GM18870 (cell line): ENCODE measurements around the gene OR5M3.

Experiments used
- ATAC-seq: cut with Tn5 transposase; IDR thresholded peaks from one replicate; pipeline ENCODE4 v1.9.1; 2021; ENCODE audit warnings: moderate library complexity; ENCODE audit not compliant: unreplicated experiment

The OR5M3 gene

DNA sequence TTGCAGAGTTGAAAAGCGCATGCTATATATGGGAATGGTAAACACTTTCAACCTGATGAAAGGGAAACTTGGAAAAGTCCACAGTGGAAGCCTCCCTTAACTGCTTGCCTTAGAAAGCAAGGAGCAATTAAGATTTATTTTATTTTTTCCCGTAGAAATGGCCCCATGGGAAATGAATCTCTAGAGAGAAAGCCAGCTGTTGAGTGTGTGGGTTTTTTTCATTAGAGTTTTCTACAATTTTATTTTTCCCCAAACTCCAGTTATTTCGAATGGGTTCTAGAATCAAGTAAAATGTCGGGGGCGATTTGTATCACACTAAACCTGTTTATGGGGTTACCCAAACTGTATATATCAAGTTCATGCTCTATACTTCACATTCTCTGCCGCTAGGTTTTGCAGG is at the start of gene OR5M3:
TSS of gene OR5M3 (minus strand) at position 101 of the 400 bp plus-strand sequence. CDS start 2,855 bp downstream, outside the sequence.
- no peak for ATAC-seq

DNA sequence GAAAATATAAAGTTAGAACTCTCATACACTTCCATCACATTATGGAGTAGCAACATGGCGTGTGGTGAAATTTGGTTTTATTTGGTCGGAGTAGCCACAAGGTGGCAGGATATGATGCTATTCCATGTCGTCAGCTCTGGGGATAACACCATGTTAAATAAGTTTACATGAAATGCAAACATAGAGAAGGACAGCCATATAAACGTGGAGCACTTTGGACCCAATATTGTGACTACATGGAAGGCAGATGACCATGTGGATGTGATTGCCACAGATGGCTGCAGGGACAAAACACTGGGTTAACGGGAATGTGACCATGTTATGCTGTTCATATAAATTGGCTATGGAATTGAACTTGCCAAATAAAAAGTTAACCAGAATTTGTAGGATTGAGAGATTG is 48.9 kb upstream of the OR5M3 start:
- ATAC-seq = no peak

GRCh38 chr11:56513280-56513679 is 40.1 kb upstream of the OR5M3 start:
- no peak for ATAC-seq

DNA sequence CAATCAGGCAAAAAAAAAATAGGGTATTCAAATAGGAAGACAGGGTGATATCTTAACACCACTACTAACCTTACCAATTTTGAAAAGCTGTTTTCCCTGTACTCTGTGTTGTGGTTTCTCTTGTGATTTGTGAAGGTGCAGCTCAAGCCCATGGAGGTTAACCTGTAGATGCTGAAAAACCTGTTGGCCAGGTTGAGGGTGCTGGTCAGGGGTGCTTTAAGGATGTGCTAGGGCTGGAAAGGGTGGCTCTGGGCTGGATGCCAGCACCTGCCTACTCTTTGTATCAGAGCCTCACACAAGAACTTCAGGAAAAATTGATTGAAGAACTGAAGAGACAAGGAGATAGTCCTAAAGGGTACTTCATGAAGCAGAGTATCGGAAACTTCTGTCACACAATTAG is 36.3 kb upstream of the OR5M3 start:
- no peak for ATAC-seq

GRCh38 chr11:56497010-56497409 is 23.9 kb upstream of the OR5M3 start:
- ATAC-seq = no peak

DNA sequence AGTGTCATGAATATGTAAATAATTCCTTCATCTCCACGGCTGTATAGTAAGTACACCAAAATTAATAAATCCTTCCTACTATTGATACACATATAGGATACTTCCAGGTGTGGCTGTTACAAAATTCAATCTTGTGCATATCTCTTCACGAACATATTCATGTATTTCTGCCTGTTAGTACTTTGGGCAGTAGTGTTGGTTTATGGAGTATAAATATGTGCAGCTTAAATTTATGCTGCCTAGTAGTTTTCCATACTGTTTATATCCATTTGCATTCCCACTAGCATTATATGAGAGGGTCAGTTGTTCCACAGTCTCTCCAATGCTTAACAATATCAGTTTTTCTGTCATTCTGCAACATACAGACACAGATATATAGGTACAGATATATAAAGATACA is 22.0 kb upstream of the OR5M3 start:
- no peak for ATAC-seq

- no peak for ATAC-seq
These were observed 18.1 kb upstream of the OR5M3 start, which contains the start of gene OR5M8 for GRCh38 chr11:56491270-56491669. Gene OR5M8 (minus strand): TSS chr11:56491370. CDS start chr11:56491370, 0 bp downstream.

- ATAC-seq = no peak
These were observed 13.6 kb upstream of the OR5M3 start for GRCh38 chr11:56486801-56487200.

DNA sequence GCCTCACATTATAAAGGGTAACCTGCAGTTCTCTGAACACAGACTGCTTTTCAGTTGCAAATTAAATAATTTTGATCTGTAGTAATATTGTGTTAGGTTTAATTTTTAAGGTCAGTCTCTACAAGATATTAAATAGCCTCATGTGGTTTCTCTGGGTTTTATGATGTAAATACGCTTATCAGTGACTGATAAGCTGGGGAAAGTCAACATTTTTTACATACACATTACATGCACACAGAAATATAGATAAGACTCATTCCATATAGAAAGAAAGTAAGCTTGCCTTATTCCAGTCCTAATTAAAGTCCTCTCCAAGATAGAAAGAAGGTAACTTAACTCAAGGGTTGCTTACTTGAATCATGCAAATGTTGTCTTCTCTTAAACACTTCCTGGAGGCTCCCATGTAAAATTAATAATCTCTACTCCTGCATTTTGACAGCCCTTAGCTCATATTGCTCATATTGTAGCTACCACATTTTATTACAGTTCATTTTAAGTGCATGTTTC is 1.6 kb upstream of the OR5M3 start:
- ATAC-seq = no peak

DNA sequence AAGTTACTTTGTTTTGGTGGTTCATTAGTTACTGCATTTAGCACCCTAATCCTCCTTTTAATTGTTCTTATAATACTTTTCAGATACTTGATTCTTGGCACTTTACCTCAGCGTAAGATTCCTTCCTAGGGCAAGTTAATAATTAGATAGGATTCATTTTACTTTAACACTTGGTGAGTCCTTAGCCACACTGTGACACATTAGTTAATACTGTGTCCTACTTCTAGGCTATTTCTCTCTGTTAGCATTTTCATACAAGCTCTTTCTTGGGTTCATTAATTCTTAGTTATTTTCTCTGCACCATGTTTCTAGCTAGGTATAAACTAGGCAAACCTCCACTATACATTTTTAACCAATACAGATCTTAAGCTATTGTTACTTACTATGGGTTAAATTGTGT is 16.1 kb downstream of the OR5M3 start:
- no peak for ATAC-seq

GRCh38 chr11:56453521-56453920 is 19.6 kb downstream of the OR5M3 start:
- no peak for ATAC-seq
